ENCODE measurements around the gene FAM114A2.

DNA sequence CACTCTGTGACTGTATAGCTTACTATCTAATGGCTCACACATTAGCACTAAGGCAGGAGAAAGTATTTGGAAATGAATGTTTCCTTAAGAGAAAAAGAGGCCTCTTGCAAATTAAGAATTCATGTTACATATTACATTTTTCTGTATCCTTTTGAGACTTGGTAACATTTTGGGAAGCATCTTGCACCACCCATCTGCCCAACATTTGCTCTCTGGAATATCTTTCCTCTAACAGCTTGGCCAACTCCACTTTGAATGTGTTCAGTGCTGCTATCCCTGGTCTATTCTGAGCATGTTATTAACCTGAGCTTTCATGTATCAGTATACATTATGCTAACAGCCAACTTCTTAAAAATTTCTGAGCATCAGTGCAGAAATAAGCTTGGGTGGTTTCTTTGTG, 27.3 kb upstream of the FAM114A2 start:
- TF ChIP-seq, protein P1, sequence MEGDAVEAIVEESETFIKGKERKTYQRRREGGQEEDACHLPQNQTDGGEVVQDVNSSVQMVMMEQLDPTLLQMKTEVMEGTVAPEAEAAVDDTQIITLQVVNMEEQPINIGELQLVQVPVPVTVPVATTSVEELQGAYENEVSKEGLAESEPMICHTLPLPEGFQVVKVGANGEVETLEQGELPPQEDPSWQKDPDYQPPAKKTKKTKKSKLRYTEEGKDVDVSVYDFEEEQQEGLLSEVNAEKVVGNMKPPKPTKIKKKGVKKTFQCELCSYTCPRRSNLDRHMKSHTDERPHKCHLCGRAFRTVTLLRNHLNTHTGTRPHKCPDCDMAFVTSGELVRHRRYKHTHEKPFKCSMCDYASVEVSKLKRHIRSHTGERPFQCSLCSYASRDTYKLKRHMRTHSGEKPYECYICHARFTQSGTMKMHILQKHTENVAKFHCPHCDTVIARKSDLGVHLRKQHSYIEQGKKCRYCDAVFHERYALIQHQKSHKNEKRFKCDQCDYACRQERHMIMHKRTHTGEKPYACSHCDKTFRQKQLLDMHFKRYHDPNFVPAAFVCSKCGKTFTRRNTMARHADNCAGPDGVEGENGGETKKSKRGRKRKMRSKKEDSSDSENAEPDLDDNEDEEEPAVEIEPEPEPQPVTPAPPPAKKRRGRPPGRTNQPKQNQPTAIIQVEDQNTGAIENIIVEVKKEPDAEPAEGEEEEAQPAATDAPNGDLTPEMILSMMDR (IDR thresholded peaks at IDR 0.05), result no peak
- TF ChIP-seq POLR2A (IDR thresholded peaks at IDR 0.05), result no peak

Measured in suprapubic skin (tissue), 3 donors.